Trophoblast cell (in vitro differentiated cells and primary cell): ENCODE data around the gene CDH11.

Experiments
- DNase-seq, 2 donors: peaks; one replicate each; pipeline ENCODE4 v3.0.0-alpha.2; 2016
- H2AFZ ChIP-seq: 2 replicates; pipeline ENCODE4 v1.6.1; 2013; ENCODE audit warnings: low read length, moderate library complexity, mild to moderate bottlenecking; ENCODE audit not compliant: insufficient read depth, poor library complexity
- H2AK5ac ChIP-seq: 2 replicates; pipeline ENCODE4 v1.6.1; 2013; ENCODE audit warnings: mild to moderate bottlenecking, low read length
- H2BK120ac ChIP-seq: 2 replicates; pipeline ENCODE4 v1.6.1; 2013; ENCODE audit warnings: low read length, mild to moderate bottlenecking, moderate library complexity; ENCODE audit not compliant: insufficient read depth, poor library complexity
- H2BK12ac ChIP-seq: 2 replicates; pipeline ENCODE4 v1.6.1; 2013; ENCODE audit warnings: mild to moderate bottlenecking, low read length, moderate library complexity
- H2BK5ac ChIP-seq: 2 replicates; pipeline ENCODE4 v1.6.1; 2013; ENCODE audit warnings: low read length, low read depth, moderate library complexity, mild to moderate bottlenecking; ENCODE audit not compliant: poor library complexity
- H3K14ac ChIP-seq: 2 replicates; pipeline ENCODE4 v1.6.1; 2013; ENCODE audit warnings: mild to moderate bottlenecking, low read length
- H3K18ac ChIP-seq: 2 replicates; pipeline ENCODE4 v1.6.1; 2013; ENCODE audit warnings: mild to moderate bottlenecking, low read length
- H3K23ac ChIP-seq: 2 replicates; pipeline ENCODE4 v1.6.1; 2013; ENCODE audit warnings: low read length
- H3K27ac ChIP-seq: 2 replicates; pipeline ENCODE4 v1.5.1; 2013; ENCODE audit warnings: low read depth, mild to moderate bottlenecking, inconsistent platforms, low read length, moderate library complexity
- H3K27me3 ChIP-seq: 2 replicates; pipeline ENCODE4 v1.6.1; 2013; ENCODE audit warnings: inconsistent platforms, mild to moderate bottlenecking, low read length, moderate library complexity; ENCODE audit not compliant: insufficient read depth
- H3K36me3 ChIP-seq, 2 experiments: 1 replicate in 1 of 2; 2 replicates in 1 of 2; pipeline ENCODE4 v1.6.1; 2013; ENCODE audit warnings: low read length in 2 of 2, mild to moderate bottlenecking in 2 of 2, moderate library complexity in 1 of 2; ENCODE audit not compliant: insufficient read depth in 2 of 2, control insufficient read depth in 1 of 2
- H3K4ac ChIP-seq: 2 replicates; pipeline ENCODE4 v1.6.1; 2013; ENCODE audit warnings: low read depth, mild to moderate bottlenecking, low read length, moderate library complexity
- H3K4me1 ChIP-seq, 2 experiments: 1 replicate in 1 of 2; 2 replicates in 1 of 2; pipeline ENCODE4 v1.6.1; 2013; ENCODE audit warnings: low read length in 2 of 2, mild to moderate bottlenecking in 2 of 2, moderate library complexity in 1 of 2; ENCODE audit not compliant: insufficient read depth in 2 of 2, control insufficient read depth in 1 of 2
- H3K4me2 ChIP-seq: 2 replicates; pipeline ENCODE4 v1.6.1; 2013; ENCODE audit warnings: inconsistent platforms, mild to moderate bottlenecking, low read length, moderate library complexity
- H3K4me3 ChIP-seq: 2 replicates; pipeline ENCODE4 v1.5.1; 2013; ENCODE audit warnings: mild to moderate bottlenecking, low read depth, low read length, inconsistent platforms
- H3K79me1 ChIP-seq: one replicate; pipeline ENCODE4 v1.6.1; 2013; ENCODE audit warnings: low read length
- H3K79me2 ChIP-seq: 2 replicates; pipeline ENCODE4 v1.6.1; 2013; ENCODE audit warnings: low read length, mild to moderate bottlenecking; ENCODE audit not compliant: control insufficient read depth, insufficient read depth, poor library complexity
- H3K9ac ChIP-seq: 2 replicates; pipeline ENCODE4 v1.6.1; 2013; ENCODE audit warnings: mild to moderate bottlenecking, low read length
- H3K9me3 ChIP-seq: 2 replicates; pipeline ENCODE4 v1.6.1; 2013; ENCODE audit warnings: low read depth, mild to moderate bottlenecking, control low read depth, inconsistent platforms, low read length; ENCODE audit not compliant: insufficient read depth
- H4K12ac ChIP-seq: 2 replicates; pipeline ENCODE4 v1.6.1; 2013; ENCODE audit warnings: low read depth, mild to moderate bottlenecking, low read length, moderate library complexity
- H4K8ac ChIP-seq: 2 replicates; pipeline ENCODE4 v1.6.1; 2013; ENCODE audit warnings: low read depth, mild to moderate bottlenecking, low read length, moderate library complexity
- H4K91ac ChIP-seq: one replicate; pipeline ENCODE4 v1.6.1; 2013; ENCODE audit warnings: low read depth, mild to moderate bottlenecking, low read length, moderate library complexity
- WGBS: extraction: QIAGEN DNeasy Blood & Tissue Kit; methylation state at CpG from one replicate; pipeline ENCODE4 v1.1.7; 2013; ENCODE audit warnings: missing lambda C conversion rate; ENCODE audit not compliant: insufficient read length, insufficient coverage; ENCODE audit errors: extremely low coverage; 5-methylcytosine and 5-hydroxymethylcytosine counted together

CDH11 gene

DNA sequence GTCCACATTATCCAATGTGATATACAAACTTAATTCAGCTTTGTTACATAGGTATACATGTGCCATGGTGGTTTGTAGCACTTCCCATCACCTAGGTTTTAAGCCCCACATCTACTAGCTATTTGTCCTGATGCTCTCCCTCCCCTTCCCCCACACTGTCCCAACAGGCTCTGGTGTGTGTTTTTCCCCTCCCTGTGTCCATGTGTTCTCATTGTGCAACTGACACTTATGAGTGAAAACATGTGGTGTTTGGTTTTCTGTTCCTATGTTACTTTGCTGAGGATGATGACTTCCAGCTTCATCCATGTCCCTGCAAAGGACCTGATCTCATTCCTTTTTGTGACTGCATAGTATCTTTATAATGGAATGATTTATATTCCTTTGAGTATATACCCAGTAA, 196.7 kb downstream of the CDH11 start:
- no peaks in the 10 kb centered on the region for H3K27me3 ChIP-seq
- peaks cover 0 to 2% of the 10 kb centered on the region in 2 experiments for H3K4me1 ChIP-seq
- H3K9me3 ChIP-seq: no peaks in the 10 kb centered on the region
- no peak overlapping the region for H2BK12ac ChIP-seq
- H3K36me3 ChIP-seq: no peaks in the 10 kb centered on the region
- no peaks in the 10 kb centered on the region for H3K79me2 ChIP-seq
- DNase-seq: no peak
- H3K4ac ChIP-seq: no peak overlapping the region
- H2BK5ac ChIP-seq: no peak overlapping the region
- no peak overlapping the region for H4K12ac ChIP-seq
- no peak overlapping the region for H3K18ac ChIP-seq
- no peak overlapping the region for H3K9ac ChIP-seq
- no peak overlapping the region for H3K14ac ChIP-seq
- no peak overlapping the region for H3K27ac ChIP-seq
- H2AK5ac ChIP-seq: no peak overlapping the region
- no peak overlapping the region for H2AFZ ChIP-seq
- no peak overlapping the region for H4K8ac ChIP-seq
- H3K4me3 ChIP-seq: no peak overlapping the region
- no peaks in the 10 kb centered on the region for H3K79me1 ChIP-seq
- no peak overlapping the region for H4K91ac ChIP-seq
- no peak overlapping the region for H3K4me2 ChIP-seq
- no peak overlapping the region for H3K23ac ChIP-seq
- no peak overlapping the region for H2BK120ac ChIP-seq

DNA sequence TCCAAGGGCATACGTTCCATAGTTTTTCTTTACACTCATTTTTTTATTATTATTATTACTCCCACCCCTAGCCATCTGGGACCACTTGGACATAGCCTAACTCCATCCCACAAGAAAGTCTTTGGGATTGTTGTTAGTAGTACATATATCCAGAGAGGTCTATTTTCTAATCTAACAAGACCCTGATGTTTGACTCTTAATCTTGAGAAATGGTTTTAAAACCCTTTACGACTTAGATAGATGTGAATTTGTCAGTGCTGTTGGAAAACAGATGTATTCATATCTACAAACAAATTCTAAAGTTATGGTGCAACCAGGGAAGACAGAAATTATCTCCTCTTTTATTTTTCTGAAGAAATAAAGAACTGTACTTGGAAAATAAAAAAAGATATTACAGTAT, 197.8 kb downstream of the CDH11 start:
- Histone ChIP-seq H3K36me3 (no peaks in the 10 kb centered on the region), H4K8ac (no peak overlapping the region), H4K91ac (no peak overlapping the region), H3K4me3 (no peak overlapping the region), H3K79me2 (no peaks in the 10 kb centered on the region), H2BK12ac (no peak overlapping the region), H2BK120ac (no peak overlapping the region), H3K27ac (no peak overlapping the region), H3K9me3 (no peaks in the 10 kb centered on the region), H3K4me1 (peaks cover 0 to 2% of the 10 kb centered on the region in 2 experiments), H2AK5ac (no peak overlapping the region), H4K12ac (no peak overlapping the region), H3K23ac (no peak overlapping the region), H3K79me1 (no peaks in the 10 kb centered on the region), H2AFZ (no peak overlapping the region), H3K14ac (no peak overlapping the region), H3K18ac (no peak overlapping the region), H3K4me2 (no peak overlapping the region), H3K9ac (no peak overlapping the region), H3K27me3 (no peaks in the 10 kb centered on the region), H3K4ac (no peak overlapping the region), H2BK5ac (no peak overlapping the region)
- DNase-seq: no peak
- no CpG with 5 or more reads among the region's 2 CpGs for WGBS

DNA sequence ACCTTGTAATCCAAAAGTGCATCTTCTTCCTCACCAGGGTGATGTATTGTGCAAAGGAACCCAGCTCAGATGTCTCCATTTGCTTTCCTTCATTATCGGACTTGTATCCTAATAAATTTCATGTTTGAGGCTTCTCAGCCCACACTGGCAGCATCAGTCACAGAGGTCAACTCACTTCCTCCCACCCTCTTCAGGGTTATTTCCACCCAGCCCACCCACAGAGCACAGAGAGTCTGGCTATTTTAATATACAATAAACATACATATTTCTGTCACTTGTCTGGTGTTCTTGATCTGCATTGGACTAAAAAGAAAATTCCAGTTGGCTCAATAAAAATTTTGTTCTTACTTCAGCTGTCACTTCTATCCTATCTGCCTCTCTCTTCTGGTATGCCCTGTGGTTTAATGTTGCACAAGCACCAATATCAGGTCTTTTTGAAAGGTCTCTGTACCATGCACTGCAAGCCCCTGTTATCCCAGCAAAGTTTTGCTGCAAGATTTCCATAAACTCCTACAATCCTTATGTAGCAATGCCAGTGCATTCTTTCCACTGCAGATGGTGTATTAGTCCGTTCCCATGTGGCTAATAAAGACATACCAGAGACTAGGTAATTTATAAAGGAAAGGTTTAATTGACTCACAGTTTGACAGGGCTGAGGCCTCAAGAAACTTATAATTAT, 201.8 kb downstream of the CDH11 start:
- H3K9ac ChIP-seq: no peak overlapping the region
- H4K12ac ChIP-seq: no peak overlapping the region
- no peak overlapping the region for H3K4me3 ChIP-seq
- H2BK120ac ChIP-seq: no peak overlapping the region
- H3K4me1 ChIP-seq: peaks cover 0 to under 1% of the 10 kb centered on the region in 2 experiments
- H3K9me3 ChIP-seq: no peaks in the 10 kb centered on the region
- H2BK12ac ChIP-seq: no peak overlapping the region
- H3K4ac ChIP-seq: no peak overlapping the region
- no peaks in the 10 kb centered on the region for H3K79me1 ChIP-seq
- H3K4me2 ChIP-seq: no peak overlapping the region
- no peak overlapping the region for H3K23ac ChIP-seq
- H3K27me3 ChIP-seq: no peaks in the 10 kb centered on the region
- no peak overlapping the region for H4K8ac ChIP-seq
- no peaks in the 10 kb centered on the region for H3K79me2 ChIP-seq
- no peak overlapping the region for H2BK5ac ChIP-seq
- WGBS: no CpG with 5 or more reads among the region's 2 CpGs
- no peak overlapping the region for H2AFZ ChIP-seq
- no peak overlapping the region for H2AK5ac ChIP-seq
- H3K27ac ChIP-seq: no peak overlapping the region
- no peak overlapping the region for H3K18ac ChIP-seq
- H3K36me3 ChIP-seq: no peaks in the 10 kb centered on the region
- H4K91ac ChIP-seq: no peak overlapping the region
- no peak overlapping the region for H3K14ac ChIP-seq
- no peak for DNase-seq

DNA sequence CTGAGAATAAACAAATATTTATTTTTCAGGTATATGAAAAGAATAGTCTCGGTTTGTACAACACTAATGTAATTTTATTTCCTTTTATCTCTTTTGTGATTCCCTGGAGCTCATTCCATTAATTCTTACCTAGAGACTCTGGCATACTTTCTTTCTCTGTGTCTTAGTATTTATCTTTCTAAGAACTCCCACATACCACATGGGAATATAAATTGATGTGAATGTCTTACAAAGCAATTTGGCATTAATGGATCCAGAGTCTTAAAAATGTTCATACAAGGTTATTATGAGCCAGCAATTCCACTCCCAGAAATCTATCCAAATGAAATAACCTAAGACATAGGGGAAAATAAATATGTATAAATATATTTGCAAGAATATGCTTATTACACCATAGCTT, 202.7 kb downstream of the CDH11 start:
- no peaks in the 10 kb centered on the region for H3K36me3 ChIP-seq
- H2BK120ac ChIP-seq: no peak overlapping the region
- H3K14ac ChIP-seq: no peak overlapping the region
- H3K27me3 ChIP-seq: no peaks in the 10 kb centered on the region
- no peak overlapping the region for H2AFZ ChIP-seq
- H2AK5ac ChIP-seq: no peak overlapping the region
- H3K4me2 ChIP-seq: no peak overlapping the region
- no peaks in the 10 kb centered on the region for H3K79me1 ChIP-seq
- no peaks in the 10 kb centered on the region for H3K79me2 ChIP-seq
- H3K9ac ChIP-seq: no peak overlapping the region
- no peak overlapping the region for H2BK5ac ChIP-seq
- no peak overlapping the region for H3K4ac ChIP-seq
- no peak overlapping the region for H4K8ac ChIP-seq
- no peak overlapping the region for H3K27ac ChIP-seq
- WGBS: no CpG with 5 or more reads among the region's 1 CpG
- H4K12ac ChIP-seq: no peak overlapping the region
- no peak overlapping the region for H4K91ac ChIP-seq
- no peaks in the 10 kb centered on the region for H3K4me1 ChIP-seq
- no peak overlapping the region for H3K23ac ChIP-seq
- no peak for DNase-seq
- no peaks in the 10 kb centered on the region for H3K9me3 ChIP-seq
- no peak overlapping the region for H2BK12ac ChIP-seq
- no peak overlapping the region for H3K18ac ChIP-seq
- no peak overlapping the region for H3K4me3 ChIP-seq
